GM12875 (cell line): ENCODE measurements around the gene SHROOM3.

Experiments
- H3K4me3 ChIP-seq: one replicate; pipeline ENCODE4 v1.5.1; 2011; ENCODE audit warnings: low read depth, low read length, control low read depth
- CTCF ChIP-seq: IDR thresholded peaks from 2 replicates; pipeline ENCODE4 v1.5.1; 2011; ENCODE audit warnings: low read depth, mild to moderate bottlenecking, control low read depth, inconsistent platforms, low read length, moderate library complexity, borderline replicate concordance; ENCODE audit not compliant: insufficient read depth

Gene SHROOM3

GRCh38 chr4:76610751-76611547, 175.9 kb downstream of the SHROOM3 start:
- no peak for TF ChIP-seq CTCF
- no peak overlapping the region for H3K4me3 ChIP-seq

GRCh38 chr4:76611616-76612207, 176.7 kb downstream of the SHROOM3 start:
- H3K4me3 ChIP-seq: no peak overlapping the region
- TF ChIP-seq CTCF: no peak

DNA sequence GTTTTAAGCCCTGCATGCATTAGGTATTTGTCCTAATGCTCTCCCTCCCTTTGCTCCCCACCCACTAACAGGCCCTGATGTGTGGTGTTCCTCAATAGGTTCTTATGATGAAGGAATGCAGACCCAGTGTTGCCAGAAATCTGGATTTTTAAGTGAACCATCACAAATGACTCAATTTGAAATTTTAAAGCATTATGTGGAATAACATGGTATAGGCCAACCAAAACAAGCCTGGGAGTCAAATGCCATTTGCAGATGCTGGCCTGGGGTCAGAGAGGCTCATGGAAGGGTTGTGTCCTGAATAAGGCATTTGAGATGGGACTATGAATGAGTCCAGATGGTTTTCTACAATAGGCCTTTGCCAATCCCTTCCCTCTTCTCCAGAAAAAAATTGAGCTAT, 179.6 kb downstream of the SHROOM3 start:
- no peak overlapping the region for H3K4me3 ChIP-seq
- no peak for TF ChIP-seq CTCF

GRCh38 chr4:76615999-76616398, 181.0 kb downstream of the SHROOM3 start:
- no peak for TF ChIP-seq CTCF
- H3K4me3 ChIP-seq: no peak overlapping the region

GRCh38 chr4:76616526-76616925, 181.5 kb downstream of the SHROOM3 start:
- no peak overlapping the region for H3K4me3 ChIP-seq
- no peak for TF ChIP-seq CTCF

DNA sequence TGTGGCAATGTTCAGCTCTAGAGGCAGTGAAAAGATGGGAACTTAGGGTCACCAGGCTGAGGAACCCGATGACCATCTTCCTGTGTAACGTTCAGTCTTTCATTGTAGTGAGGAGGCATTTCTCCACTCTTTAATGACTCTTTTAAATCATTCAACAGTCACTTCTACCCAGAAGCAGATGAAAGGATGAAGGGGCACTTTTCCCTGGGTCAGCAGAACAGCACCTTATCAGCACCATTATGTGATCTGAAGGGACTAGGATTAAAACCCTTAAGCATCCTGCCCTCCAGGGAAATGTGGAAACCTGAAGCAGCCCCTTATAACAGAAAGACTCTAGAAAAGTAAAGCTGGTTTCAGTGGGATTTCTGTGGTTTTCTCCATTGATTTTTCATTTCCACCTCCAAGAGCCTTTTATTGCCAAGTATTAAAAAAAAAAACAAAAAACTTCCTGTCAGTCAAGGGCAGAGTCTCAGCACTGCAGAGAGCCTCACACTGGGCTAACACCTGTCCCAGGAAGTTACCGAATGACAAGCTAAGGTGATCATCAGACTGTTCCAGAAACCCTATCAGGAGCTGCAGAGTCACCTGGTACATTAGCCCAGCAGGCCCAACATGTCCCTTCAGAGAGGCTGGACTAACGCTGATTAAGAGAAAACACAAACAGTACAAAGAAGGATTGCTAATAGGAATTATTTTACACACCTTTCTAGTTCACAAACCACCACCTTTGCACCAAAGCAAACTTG, 185.9 kb downstream of the SHROOM3 start:
- TF ChIP-seq CTCF: no peak
- H3K4me3 ChIP-seq: no peak overlapping the region

- no peak for TF ChIP-seq CTCF
- H3K4me3 ChIP-seq: no peak overlapping the region
Measured at GRCh38 chr4:76622126-76622525, 187.1 kb downstream of the SHROOM3 start.
